ENCODE results near the gene SPAG16.

The SPAG16 gene

DNA sequence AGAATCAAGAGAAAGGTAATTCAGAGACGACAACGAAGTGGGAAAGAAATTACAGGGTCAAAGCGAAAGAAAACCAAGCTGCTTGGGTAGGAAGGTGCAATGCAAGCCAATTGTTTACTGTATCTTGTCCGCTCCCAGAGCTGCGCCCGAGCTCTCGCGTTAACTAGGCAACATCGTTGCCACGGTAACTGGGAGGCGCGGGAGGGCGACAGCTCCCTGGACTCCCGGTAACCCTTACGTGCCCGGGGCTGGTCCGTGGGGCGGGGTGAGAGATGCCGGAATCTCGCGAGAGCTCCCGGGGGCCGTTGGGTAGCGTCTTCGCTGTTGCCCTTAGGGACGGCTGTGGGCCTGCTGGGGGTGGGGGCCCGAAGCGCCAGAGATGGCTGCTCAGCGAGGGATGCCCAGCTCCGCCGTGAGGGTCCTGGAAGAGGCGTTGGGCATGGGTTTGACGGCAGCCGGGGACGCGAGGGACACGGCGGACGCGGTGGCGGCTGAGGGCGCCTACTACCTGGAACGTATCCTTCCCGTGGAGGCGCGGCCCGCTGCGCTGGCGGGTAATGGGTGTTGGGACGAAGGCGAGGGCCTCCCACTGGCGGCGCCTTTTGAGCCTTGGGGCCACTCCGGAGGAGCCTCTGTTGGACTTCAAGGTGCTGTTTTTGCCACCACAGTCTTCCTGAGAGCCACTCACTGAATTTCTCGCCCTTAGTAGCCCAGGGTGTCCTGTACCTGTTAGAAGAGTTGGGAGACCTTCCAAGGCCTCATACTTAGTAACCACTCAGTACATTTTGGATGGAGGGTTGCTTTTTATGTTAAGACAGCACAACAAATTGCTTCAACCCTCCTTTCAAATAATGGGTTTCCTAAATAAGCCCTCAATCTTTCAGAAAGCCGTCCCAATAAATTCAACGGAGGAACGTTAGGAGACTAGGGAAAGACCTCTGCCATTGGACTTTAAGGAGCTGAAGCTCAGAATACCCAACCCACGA lies at the start of gene SPAG16:
Gene SPAG16 (plus strand): TSS at position 360 of the 986 bp plus-strand sequence.
- DNase-seq = peak; percentile 93

DNA sequence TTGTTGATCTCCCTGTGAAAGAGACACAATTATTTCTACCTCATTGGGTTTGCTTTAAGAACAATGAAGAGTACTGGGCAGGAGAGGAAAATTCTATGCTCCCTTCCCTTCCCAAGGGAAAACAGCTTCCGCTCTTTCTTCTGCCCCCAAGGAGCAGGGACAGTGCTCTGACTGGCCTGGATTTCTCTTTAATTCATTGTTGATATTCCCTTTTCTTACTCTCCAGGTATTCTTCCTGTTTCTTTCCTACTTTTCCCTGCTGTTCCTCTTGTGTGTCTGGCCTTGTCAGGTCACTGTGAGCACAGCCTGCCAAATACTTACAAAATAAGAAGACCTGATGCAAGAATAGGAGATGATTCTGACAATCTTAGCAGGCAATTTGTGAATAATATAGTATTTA lies 49.6 kb upstream of the SPAG16 start:
- DNase-seq = no peak

DNA sequence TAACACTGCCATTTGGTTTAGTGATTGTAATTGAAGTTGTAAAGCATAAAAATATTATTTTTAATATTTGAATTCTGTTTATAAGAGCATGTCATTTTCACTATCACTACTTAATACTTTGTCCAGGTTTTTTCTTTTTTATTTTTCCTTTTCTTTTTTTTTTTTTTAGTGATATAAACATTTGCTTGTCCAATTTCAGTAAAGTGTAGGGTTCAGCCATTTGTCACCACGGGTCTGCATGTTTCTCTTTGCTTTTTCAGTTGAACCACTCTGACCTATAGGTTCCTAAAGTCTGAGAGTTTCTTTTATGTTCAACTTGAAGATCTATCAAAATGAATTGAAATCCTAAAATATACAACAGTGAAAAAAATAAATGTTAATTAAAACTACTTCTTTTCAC lies 48.5 kb upstream of the SPAG16 start:
- DNase-seq = no peak

DNA sequence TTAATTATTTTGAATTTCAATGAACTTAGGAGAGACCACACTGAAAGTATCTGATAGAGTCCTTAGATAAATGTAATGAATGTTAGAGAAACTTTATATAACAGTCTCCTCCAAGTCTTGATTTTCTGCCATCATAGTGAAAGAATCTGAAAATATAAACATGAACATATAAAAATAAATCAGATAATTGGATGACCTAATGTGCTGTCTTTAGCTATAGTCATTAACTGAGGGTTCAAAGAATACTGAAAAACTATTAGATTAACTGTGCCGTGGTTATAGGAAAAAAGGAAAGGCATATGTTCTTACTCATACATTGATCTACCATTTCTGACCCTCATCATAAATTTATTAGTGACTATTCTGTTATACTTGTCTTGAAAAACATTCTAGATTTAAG lies 47.0 kb upstream of the SPAG16 start:
- DNase-seq = no peak

DNA sequence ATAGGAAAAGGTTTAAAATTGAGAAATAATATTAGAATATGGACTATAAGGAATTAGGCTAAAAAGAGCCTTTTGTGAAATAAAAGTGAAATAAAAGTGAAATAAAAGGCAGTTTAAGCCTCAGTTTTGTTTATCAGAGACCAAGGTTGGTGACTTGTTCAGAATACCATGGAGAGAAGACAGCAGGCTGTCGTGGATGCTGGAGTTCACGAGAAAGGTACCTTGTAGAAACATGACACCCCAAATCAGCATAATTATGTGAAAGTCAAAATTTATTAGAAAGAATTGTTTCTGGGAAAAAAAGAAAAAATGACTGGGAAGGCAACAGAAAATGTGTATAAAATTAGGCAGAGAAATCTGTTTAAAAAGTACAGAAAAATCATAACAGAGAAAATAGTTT lies 46.5 kb upstream of the SPAG16 start:
- DNase-seq = no peak

DNA sequence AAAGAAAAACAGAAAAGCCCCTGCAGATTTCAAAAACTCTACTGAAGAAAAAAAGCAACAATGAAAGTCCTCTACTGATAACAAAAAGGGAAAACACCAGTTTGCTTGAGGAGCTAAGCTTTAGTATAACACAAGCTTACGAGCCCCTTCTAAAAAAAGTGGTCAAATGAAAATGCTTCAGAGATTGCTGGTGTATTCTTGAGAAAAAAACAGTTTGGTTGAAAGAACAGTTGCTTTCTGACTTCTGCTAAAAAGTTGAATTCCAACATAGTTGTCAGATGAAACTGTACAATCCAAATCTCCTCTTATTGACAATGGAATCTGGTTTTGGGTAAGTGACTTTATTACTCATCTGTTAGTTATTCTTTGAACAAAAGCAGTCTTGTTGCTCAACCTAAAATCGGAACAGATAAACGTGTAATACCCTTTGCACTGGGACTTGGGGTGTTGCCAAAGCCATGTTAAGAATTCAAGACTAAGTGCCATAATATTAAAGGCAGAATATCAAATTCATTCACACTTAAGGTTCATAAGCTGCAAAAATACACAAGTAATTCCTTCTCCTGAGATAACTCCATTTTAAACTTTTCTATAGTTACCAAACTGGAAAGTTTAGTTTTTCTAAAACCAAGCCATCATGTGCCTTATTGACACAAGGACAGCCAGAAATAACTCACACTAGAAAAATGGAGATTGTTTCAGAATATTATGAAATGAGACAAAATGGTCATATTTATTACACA lies 45.3 kb upstream of the SPAG16 start:
- no peak for DNase-seq

DNA sequence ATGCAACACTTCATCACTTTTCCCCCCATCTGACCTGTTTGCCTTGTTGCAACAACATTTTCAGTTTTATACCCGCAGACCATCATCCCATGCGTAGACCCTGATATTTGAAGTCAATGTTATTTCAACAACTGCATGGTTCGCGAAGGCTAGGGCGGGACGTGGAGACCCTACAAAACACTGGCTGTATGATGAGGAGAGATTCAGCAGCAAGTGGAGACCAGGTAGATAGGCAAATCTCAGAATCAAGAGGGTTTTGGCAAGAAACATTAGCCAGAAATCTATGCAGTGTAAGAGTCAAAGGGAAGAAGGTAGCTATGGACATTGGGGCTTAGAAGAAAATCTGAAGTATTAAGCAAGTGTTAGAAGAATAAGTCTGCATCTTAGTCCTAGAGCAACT lies 42.4 kb upstream of the SPAG16 start:
- no peak for DNase-seq

DNA sequence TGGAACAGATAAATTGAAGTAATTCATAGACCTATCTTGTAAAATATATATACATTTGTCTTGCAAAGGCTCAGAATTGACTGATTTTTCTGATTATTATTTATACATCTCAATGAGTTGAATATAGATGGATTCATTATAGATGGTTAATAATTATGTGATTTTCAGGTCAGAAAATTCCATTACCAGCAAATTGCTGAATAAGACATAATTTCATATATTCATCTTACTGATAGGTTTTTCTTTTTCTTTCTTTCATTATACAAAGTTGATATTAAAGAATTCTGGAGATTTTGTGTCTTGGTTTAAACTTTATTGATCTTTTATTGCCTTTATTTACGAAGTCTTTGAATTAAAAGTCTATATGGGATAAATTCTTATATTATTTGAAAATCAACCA lies 41.6 kb upstream of the SPAG16 start:
- no peak for DNase-seq

DNA sequence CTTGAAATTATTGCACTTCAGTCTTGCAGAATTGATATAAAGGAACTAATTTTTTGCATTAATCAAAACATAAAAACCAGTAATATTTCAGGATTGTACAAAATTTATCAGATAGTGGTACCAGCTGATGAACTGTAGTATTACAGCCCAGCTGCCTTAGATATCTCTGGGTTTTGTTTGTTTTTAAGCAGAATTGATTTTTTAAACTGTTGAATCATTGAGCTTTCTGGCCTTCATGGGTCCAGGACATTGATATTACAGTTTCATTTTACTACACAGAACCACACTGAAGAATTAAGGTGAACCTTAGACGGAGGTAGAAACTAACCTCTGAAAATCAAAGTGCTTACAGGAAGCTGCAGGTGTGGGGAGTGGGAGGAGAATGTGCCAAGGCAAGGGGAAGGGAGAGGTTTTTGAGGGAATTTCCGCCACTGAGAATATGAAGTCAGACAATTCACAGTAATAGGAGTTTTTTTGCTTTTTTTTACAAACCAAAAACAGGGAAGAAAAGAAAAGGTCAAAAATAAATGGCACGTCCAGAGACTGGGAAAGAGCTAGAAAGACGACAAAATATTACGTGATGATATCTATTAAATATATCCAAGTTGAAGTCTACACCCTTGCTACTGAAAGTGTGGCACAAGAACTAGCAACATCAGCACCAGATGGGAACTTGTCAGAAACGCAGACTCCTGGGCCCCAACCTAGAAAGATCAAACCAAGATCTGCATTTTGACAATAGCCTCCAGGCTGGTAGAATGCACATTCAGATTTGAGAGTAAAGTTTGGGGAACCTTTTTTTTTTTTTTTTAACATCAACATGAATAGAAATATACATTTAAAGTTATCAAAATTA lies 40.8 kb upstream of the SPAG16 start:
- DNase-seq = no peak

DNA sequence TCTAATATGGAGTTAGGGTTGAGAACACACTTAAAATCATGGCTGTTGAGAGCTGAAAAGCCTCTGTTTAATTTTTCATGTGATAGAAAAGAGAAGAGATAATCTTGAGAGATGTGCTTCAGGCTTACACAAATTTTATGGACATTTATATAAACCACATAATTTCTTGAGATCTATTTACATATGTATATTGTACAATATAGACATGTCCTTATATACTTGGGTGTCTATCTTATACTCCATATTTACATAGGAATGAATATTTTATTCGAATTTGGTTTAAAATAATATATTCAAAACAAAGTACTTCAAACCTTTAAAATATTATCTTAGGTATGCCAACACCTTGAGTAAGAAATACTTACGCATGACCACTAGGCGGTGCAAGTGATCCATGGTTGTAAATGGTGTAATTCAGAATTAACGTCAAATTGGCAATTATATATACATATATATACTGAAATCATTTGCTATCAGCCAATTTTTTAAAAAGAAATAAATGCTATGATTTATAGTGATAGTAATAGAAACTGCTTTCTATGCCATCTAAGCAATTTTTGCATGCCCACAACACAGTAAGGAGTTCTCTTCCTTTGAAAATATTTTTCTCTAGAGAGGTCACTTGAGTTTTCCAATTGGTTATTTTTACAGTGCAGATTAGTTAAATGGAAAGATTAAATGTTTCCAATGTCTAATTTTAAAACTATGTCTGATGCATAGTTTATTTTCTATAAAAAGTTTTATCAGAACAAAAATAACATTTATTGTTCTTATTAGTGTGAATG lies 37.6 kb upstream of the SPAG16 start:
- peak; percentile 55 for DNase-seq

DNA sequence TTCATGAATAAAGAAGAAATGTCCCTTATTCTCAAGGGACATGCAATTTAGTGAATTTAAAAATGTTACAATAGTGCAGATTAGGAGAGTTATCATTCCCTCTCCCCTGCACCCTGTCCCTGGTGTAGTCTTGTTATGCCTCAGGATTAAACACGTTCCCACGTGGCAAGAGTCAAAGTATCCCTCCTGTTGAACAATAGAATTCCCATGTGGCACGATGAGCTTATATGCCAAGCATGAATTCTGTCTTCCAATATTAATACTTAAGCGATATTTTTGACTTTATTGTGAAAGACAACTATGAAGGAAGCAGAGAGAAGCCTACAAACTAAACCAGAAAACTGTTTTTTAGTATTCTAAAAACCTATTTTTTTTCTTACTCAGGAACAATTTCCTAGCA lies 36.7 kb upstream of the SPAG16 start:
- no peak for DNase-seq

DNA sequence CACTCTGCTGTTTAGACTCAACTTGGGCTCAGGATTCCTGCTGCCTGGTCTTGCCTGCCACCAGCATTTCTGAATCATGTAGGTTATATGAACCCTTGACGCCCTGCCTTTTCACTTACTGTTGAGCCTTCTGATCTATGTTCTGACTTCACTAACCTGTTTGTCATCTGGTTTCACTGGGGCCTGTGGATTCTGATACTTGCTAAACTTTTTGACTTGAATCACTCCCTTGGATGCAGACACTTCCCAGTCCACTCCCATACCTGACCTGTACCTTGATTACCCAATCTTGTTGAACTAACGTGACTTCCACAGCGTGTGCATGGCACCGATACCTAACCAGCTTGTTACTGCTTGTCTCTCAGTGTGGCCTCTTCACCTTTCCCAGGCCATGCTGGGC lies 35.6 kb upstream of the SPAG16 start:
- no peak for DNase-seq

DNA sequence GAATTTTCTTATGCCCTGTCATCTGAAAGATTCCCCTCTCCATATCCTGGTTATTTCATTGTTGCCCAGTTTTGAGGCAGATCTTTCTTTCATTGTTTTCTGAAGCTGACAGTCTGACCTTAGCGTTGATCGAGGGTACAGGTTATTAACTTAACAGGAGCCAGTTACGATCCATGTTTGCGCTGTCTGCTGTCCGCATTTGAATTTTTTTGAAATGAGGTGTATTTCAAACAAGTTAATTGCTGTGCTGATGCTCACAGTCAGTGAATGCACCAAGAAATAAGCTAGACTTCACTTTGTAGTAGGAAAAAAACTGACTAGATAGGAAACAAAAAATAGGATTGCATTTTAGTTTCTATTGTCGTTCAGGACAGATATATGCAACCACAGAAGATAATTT lies 34.8 kb upstream of the SPAG16 start:
- DNase-seq = no peak

DNA sequence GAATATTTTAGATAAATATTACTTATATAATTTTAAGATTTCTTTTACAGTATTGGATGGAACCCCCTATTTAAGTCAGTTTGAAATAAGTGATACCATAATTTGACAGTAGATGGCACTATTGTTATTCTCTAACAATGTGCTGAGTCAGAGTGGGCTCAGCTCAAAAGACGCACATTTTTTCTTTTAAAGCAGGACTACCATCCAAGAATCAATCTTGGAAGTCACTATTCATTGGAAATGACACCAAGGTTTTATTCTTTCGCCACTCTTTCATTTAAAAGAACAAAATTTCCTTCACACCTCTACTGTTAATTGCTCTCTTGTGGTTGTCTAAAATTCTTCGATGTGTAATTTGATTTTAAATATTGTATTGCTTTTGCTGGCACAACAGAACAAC lies 32.6 kb upstream of the SPAG16 start:
- peak; percentile 76 for DNase-seq

DNA sequence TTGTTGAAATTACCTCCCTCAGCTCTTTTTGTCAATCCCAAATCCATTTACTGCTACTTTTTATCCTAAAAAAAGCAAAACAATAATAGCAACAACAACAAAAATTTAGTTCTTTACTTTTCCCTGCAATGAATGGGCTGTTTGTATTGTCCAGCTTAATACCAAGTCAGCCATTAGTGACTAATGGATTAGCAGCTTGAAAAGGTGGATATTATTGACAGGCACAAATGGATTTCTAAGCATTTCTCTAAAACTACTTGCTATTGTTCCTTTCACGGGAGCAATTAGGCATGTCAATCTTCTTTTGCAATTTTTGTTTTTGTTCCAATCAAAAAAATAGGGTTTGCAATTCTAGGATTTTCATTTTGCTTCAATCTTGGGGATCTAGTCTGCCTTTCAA lies 32.1 kb upstream of the SPAG16 start:
- DNase-seq = no peak

DNA sequence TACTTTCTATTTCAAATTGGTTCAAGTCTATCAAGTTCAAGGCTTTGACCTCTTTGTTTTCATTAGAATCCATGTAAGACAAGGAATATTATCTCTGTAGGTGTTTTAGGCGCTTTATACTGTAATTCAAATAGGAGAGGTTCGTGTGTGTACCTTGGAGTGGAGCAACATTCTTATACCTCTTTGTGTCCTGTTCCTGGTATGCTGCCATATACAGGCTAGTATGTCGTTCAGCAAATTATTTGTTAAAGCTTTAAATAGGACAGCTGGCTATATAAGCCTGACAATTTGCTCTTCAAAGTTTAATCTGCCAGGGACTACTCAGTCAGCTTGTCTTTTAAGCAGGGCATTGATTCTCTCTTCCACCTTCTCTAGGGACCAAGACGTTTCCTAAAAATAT lies 31.1 kb upstream of the SPAG16 start:
- DNase-seq = no peak

DNA sequence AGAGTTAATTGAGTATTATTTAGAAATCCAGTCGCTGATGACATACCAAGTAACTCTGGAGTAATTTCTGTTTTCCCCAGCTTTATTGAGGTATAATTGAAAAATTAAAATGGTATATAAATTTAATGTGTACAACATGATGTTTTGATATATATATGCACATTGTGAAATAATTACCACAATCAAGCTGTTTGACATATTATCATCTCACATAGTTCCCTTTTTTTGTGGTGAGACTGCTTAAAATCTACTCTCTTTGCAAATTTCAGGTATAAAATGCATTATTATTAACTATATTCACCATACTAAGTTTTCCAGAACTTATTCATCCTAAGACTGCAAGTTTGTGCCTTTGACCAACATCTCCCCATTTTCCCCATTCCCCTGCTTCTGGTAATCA lies 25.0 kb upstream of the SPAG16 start:
- DNase-seq = no peak

DNA sequence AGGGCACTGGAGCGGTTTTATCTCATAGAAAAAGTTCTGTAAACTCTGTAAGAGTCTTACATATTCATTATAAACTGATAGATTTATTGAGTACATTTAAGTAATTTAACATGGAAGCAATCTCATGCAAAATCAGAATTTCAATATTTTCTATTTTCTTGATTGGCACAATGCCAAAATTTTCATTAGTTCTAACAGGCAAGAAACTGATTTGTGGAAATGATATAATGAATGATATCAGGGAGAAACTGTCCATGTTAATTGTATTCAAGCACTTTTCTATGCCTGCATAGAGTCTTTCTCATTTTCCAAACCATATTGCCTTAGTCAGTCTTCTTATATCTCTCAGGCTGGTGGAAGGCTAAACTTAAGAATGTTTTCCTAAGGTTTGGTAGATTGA lies 23.0 kb upstream of the SPAG16 start:
- DNase-seq = no peak

DNA sequence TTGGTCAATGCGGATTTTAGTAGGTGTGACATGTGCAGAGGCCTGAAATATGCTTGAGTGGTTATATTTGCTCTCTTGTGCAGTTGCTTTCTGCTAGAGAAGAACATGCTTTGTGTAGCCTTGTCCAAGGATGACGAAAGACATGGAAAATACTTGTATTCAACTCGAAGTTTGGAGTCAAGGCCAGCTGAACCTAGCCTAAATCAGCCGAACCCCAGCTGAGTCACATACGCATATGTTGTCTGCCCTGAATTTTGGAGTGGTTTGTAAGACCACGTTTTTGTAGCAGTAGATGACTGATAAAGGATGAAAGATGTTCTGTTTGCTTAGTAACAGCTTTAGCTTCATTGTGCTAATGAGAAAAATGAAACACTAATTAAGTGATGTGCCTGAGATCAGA lies 22.5 kb upstream of the SPAG16 start:
- no peak for DNase-seq

DNA sequence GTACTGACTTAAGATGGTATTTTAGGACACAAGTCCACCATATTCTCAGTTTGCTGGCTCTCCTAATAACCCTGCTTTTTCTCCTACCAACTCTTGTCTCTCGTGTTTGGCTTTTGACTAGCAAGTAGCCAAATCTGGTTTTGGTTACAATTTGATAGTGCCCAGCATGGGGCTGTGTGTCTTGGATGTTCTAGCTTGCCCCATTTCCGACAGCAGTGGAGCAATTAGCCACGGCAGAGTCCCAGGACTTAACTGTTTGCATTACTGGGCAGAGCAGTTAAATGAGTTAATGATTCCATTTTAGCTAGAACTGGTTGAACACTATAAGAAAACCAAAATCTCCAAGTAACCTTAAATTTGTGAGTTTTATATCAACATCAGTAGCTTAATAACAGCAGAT lies 18.6 kb upstream of the SPAG16 start:
- DNase-seq = no peak

DNA sequence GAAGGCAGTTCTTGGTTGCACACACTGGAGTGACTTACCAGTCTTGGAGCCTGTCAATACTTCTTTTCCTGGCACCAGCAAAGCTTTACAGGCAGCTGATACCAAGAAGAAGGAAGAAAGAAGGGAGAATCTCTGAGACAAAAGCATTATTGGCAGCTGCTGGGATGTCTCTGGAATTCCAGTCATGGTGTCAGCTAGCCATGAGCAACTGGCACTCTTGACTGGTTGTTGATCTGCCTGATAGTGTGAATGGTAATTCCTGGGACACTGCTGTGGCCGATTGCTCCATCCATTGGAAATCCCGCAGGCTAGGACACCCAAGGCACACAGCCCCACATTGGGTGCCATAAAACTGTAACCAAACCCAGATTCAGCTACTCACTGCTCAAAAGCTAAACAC lies 17.8 kb upstream of the SPAG16 start:
- no peak for DNase-seq

DNA sequence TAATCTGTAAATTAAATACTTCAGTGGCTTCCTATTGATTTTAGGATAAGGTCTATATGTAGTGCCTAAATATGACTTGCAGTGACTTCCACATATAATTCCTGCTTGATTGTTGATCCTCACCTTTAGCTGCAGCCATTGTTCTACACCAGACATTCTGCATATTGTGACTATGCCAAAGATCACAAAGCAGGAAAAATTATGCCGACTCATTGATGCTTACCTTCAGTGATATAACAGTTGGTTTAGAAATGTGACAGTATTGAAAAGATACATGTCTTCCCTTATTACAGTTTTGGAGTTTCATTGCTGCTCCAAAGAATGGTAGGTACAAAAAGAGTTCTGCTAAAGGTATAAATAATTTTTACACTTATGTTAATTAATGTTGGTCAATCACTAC lies 12.3 kb upstream of the SPAG16 start:
- DNase-seq = no peak
